Breast epithelium (tissue), 3 donors: ENCODE measurements around the gene PGAM5.

Experiments used
- POLR2A ChIP-seq: fragments of 450-650 bp; IDR thresholded peaks from one replicate; pipeline ENCODE4 v1.6.1; 2016; ENCODE audit warnings: antibody characterized with exemption, mild to moderate bottlenecking, moderate library complexity
- POLR2AphosphoS5 ChIP-seq, 3 donors: sonication (generic); formaldehyde crosslinking; IDR thresholded peaks; one replicate each; pipeline ENCODE4 v1.6.1; 2017; ENCODE audit warnings: antibody characterized with exemption in 3 of 3
- TF ChIP-seq, protein P1 (sequence below), 3 donors: fragments of 450-650 bp; IDR thresholded peaks; one replicate each; pipeline ENCODE4 v1.5.1; 2016 to 2017; ENCODE audit warnings: antibody characterized with exemption in 3 of 3, mild to moderate bottlenecking in 3 of 3, moderate library complexity in 3 of 3

DNA sequence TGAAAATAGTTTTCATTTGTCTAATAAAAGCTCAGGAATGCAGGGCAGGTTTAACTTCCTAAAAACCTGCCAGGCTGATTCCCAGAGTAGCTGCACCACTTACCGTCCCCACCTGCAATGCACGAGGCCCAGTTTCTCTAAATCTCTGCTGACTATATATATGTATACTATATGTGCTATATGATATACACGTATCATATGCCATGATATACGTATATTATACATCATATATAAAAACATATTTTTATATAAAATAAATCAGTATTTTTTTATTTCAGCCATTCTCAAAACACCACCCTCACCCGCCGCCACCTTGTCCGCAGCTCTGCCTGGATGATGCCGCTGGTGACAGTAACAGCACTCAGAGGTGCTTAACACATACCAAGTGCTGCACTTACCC is 48.7 kb downstream of the PGAM5 start:
- TF ChIP-seq, protein P1, sequence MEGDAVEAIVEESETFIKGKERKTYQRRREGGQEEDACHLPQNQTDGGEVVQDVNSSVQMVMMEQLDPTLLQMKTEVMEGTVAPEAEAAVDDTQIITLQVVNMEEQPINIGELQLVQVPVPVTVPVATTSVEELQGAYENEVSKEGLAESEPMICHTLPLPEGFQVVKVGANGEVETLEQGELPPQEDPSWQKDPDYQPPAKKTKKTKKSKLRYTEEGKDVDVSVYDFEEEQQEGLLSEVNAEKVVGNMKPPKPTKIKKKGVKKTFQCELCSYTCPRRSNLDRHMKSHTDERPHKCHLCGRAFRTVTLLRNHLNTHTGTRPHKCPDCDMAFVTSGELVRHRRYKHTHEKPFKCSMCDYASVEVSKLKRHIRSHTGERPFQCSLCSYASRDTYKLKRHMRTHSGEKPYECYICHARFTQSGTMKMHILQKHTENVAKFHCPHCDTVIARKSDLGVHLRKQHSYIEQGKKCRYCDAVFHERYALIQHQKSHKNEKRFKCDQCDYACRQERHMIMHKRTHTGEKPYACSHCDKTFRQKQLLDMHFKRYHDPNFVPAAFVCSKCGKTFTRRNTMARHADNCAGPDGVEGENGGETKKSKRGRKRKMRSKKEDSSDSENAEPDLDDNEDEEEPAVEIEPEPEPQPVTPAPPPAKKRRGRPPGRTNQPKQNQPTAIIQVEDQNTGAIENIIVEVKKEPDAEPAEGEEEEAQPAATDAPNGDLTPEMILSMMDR (IDR thresholded peaks at IDR 0.05) = no peak
- TF ChIP-seq POLR2A (no peak), POLR2AphosphoS5 (IDR thresholded peaks at IDR 0.05) (no peak)
